SK-N-SH (cell line): Measurements from ENCODE around the gene GOPC.
A peak's percentile ranks its signal among the peaks of the same experiment; 100 is the strongest.

Source experiments
- JUND ChIP-seq: IDR thresholded peaks from 2 replicates; pipeline ENCODE4 v1.4.0; 2012
- TF ChIP-seq, protein P1 (sequence below): IDR thresholded peaks from 2 replicates; pipeline ENCODE4 v1.4.0; 2012; ENCODE audit warnings: low read depth, borderline replicate concordance
- TF ChIP-seq, protein P2 (sequence below): fragments of 200-600 bp; sonication (generic); IDR thresholded peaks from 2 replicates; pipeline ENCODE4 v1.6.1; 2017; ENCODE audit warnings: antibody characterized with exemption, mild to moderate bottlenecking, moderate library complexity
- TF ChIP-seq, protein P3 (sequence below): fragments of 150-350 bp; IDR thresholded peaks from 2 replicates; pipeline ENCODE4 v1.6.1; 2016; ENCODE audit warnings: mild to moderate bottlenecking, low read depth, low read length

DNA sequence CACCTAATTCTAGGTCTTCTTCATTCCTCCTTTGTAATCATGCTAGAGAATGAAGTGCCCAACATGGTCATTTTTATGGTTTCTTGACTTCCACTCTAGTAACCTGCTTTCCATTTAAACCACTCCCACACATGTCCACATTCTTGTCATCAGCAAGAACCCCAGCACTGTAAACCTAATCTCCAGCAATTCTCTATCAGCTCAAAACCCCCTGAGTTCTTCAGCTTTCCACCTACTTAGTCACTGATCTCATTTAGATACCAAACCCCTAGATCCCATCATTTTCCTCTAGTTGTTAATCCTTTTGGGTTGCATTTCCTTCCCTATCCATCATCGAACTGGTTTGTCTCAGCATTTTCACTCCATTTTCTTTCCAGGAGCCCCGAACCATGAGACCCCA lies 49.7 kb downstream of the GOPC start:
- TF ChIP-seq JUND: 0 out of 2 replicates have a peak, but pooled peaks have one; percentile 20
- TF ChIP-seq, protein P1, sequence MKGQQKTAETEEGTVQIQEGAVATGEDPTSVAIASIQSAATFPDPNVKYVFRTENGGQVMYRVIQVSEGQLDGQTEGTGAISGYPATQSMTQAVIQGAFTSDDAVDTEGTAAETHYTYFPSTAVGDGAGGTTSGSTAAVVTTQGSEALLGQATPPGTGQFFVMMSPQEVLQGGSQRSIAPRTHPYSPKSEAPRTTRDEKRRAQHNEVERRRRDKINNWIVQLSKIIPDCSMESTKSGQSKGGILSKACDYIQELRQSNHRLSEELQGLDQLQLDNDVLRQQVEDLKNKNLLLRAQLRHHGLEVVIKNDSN: no peak
- TF ChIP-seq, protein P2, sequence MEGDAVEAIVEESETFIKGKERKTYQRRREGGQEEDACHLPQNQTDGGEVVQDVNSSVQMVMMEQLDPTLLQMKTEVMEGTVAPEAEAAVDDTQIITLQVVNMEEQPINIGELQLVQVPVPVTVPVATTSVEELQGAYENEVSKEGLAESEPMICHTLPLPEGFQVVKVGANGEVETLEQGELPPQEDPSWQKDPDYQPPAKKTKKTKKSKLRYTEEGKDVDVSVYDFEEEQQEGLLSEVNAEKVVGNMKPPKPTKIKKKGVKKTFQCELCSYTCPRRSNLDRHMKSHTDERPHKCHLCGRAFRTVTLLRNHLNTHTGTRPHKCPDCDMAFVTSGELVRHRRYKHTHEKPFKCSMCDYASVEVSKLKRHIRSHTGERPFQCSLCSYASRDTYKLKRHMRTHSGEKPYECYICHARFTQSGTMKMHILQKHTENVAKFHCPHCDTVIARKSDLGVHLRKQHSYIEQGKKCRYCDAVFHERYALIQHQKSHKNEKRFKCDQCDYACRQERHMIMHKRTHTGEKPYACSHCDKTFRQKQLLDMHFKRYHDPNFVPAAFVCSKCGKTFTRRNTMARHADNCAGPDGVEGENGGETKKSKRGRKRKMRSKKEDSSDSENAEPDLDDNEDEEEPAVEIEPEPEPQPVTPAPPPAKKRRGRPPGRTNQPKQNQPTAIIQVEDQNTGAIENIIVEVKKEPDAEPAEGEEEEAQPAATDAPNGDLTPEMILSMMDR: no peak
- TF ChIP-seq, protein P3, sequence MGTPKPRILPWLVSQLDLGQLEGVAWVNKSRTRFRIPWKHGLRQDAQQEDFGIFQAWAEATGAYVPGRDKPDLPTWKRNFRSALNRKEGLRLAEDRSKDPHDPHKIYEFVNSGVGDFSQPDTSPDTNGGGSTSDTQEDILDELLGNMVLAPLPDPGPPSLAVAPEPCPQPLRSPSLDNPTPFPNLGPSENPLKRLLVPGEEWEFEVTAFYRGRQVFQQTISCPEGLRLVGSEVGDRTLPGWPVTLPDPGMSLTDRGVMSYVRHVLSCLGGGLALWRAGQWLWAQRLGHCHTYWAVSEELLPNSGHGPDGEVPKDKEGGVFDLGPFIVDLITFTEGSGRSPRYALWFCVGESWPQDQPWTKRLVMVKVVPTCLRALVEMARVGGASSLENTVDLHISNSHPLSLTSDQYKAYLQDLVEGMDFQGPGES: no peak
